ENCODE measurements around the gene SLC24A3. TPM values are rescaled to one million over a fixed set of nuclear protein-coding genes. Genes with fewer than 3 reads are reported as not detected.

The SLC24A3 gene
- total RNA-seq, 1 donor from 2014 or later: not detected

- intact Hi-C loops (cut with micrococcal nuclease): no loop called here
These were observed 485.0 kb downstream of the SLC24A3 start for GRCh38 chr20:19697415-19697814.

GRCh38 chr20:19699180-19699971, 486.9 kb downstream of the SLC24A3 start:
- intact Hi-C loops (cut with micrococcal nuclease): no loop called here

GRCh38 chr20:19701429-19701828, 489.0 kb downstream of the SLC24A3 start:
- intact Hi-C loops (cut with micrococcal nuclease): no loop called here

DNA sequence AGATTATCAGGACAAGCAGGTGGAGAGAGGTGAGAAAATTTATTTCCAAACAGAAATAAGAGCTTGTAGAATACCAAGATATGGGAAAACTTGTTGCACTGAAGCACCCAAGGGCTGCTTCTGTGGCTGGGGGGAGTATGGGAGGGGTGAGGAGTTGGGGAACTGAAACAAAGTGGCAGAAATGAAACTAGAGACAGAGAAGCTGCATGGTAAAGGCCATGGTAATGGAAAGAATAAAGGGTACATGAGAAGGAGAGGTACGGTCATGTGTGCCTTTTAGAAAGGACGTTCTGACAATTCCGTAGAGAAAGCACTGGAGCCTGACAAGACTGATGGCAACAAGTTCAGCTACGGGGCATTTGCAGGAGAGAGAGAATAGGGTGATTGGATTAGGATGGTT, 494.0 kb downstream of the SLC24A3 start:
- intact Hi-C loops (cut with micrococcal nuclease): no loop called here

DNA sequence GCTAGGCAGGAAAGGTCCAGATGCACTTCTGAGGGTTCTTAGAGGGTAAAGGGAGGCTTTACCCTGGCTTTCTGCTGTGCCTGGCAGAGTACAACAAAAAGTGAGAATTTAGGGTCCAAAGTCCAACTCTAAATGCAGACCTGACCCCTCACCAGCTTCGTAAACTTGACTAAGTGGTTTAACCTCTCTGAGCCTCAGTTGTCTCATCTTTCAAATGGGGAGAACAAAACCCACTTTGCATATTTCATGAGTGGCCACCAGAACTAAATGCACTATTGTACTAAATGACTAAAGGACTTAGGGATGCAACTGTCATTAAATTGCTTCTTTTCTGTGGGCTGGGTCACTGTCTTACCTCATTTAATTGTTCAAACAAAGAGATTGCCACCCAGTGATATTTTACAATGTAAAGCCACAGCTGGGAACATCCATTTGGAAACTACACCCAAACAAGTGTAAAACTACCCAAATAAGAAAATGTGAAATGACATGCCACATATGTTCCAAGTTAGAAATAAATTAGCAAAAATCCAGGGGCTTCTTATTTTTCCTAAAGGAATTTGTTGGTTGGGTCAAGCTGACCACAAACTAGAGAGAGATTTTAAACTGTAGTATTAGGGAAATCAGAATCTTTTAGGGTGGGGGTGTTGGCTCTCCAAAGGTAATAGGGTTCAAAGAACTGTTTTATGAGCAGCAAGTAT, 497.3 kb downstream of the SLC24A3 start:
- intact Hi-C loops (cut with micrococcal nuclease): no loop called here

- intact Hi-C loops (cut with micrococcal nuclease): no loop called here
These were observed 498.1 kb downstream of the SLC24A3 start for GRCh38 chr20:19710336-19711120.

- intact Hi-C loops (cut with micrococcal nuclease): no loop called here
These were observed 498.7 kb downstream of the SLC24A3 start for GRCh38 chr20:19711126-19711525.

DNA sequence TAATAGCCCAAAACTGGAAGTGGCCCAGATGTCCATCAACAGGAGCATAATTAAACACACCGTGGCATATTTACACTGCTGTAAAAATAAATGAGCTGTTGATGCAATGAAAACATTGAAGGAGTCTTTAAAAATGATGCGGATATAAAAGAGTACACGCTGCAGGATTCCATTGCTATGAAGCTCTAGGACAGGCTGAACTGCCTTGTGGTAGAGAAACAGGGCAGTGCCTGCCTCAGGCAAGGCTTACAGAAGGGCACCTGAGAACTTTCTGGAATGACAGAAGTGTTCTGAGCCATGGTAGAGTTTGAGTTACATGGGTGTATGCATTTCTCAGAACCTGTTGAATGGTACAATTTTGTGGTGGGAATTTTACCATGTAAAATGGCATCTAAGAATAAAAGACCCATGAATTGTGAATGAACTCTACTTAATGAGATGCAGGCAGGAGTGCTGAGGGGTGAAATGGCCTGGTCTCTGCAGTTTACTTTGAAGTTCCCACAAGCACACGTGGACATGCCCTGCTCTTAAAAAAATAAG, 500.3 kb downstream of the SLC24A3 start:
- intact Hi-C loops (cut with micrococcal nuclease): no loop called here

DNA sequence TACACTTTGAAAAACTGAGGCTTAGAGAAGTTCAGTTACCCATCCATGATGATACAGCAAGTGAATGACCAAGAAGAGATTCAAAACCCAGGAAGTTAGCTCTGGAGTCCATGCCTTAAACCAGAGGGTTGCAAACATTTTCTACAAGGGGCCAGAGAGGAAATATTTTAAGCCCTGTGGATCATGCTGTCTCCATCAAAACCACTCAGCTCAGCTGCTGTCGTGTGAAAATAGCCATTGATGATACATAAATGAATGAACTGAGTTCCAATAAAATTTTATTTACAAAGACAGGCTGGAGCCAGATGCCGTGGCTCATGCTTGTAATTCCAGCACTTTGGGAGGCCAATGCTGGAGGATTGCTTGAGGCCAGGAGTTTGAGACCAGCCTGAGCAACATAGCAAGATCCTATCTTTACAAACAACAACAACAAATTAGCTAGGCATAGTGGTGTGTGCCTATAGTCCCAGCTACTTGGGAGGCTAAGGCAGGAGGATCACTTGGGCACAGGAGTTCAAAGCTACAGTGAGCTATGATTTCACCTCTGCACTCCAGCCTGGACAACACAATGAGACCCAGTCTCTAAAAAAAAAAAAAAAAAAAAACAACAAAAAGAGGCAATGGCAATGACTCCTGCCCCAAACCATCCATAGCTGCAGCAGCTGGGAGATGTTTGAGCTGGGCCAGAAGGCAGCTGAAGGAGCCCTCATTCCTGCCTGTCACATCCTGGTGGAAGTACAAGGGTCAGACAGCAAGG, 501.6 kb downstream of the SLC24A3 start:
- intact Hi-C loops (cut with micrococcal nuclease): no loop called here

GRCh38 chr20:19714579-19714840, 502.1 kb downstream of the SLC24A3 start:
- intact Hi-C loops (cut with micrococcal nuclease): no loop called here

DNA sequence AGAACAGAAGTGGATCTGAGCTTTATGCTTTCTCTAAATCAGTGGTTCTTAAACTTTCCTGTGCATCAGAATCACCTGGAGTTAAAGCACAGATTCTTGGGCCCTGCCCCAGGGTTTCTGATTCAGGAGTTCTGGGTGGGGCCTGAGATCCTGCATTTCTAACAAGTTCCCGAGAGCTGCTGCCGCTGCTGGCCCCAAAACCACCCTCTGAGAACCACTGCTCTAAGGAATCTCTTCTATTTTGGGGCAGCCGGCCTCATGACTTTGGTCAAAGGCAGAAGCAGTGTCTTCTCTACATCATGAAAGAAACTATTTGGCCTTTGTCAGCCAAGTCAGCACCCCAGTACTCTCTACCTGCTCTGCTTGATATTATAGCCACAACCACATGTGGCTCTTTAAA, 503.5 kb downstream of the SLC24A3 start:
- intact Hi-C loops (cut with micrococcal nuclease): no loop called here

DNA sequence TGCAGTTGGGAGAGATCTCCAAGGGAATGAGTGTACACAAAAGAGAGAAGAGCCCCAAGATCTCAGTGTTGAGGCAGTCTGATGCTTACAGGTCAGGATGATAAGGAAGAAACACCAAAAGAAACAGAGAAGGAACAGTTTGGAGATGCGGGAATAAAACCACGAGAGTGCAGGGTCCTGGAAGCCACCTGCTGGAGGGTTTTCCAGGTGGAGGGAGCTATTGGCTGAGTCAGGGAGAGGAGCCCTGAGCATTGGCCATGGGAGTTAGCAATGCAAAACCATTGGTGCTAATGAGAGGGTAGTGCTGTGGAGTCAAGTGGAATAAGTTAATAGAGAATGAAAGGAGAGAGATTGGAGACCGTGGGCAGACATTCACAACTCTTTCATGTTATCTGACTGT, 506.4 kb downstream of the SLC24A3 start:
- intact Hi-C loops (cut with micrococcal nuclease): no loop called here

DNA sequence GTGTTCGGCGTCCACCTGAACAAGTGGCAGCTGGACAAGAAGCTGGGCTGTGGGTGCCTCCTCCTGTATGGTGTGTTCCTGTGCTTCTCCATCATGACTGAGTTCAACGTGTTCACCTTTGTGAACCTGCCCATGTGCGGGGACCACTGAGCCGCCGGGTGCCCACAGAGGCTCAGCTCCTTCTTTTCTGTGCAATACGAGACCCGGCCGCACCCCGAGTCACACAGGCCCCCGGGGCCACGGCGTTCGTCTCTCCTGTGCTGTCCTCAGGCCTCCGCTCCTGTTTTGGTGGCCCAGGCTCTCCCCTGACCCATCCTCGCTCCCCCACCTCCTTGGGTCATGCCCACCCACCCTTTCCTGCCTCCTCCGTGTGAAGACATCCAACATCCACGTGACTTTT, 508.5 kb downstream of the SLC24A3 start:
- intact Hi-C loops (cut with micrococcal nuclease): no loop called here

- intact Hi-C loops (cut with micrococcal nuclease): no loop called here
These were observed 510.6 kb downstream of the SLC24A3 start for GRCh38 chr20:19723051-19723450.

GRCh38 chr20:19723813-19724430, 511.5 kb downstream of the SLC24A3 start:
- intact Hi-C loops (cut with micrococcal nuclease): no loop called here

- intact Hi-C loops (cut with micrococcal nuclease): no loop called here
These were observed 512.9 kb downstream of the SLC24A3 start for GRCh38 chr20:19725373-19725772.

DNA sequence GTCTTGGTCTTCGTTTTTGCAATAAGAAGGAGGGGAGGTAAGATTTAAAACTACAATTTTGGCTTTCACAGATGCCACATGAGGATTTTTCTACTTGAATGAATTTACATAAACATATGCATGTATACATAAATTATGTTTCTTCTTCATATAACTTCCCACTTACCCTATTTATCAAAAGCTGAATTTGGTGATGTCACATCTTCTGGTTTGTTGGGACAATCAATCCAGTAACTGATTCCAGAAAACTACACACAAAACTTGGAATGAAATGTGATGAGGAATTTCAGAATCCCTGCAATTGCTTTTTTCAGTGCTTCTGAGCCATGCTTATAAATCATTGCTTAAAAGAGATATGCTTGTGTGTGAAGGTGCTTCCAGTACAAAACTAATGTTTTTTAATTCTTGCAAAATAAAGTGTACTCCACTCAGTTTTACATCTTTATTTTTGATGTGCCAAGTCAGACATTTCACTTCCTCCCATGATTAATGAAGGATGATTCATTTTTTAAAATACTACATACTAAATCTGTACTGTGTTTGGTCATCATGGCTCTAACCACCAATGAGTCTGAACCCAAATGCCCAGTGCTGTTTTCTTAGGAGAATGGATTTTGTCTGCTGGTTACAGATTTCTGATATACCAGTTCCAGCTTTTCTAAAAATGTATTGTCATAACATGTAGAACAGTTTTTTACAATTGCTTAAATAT, 513.5 kb downstream of the SLC24A3 start:
- intact Hi-C loops (cut with micrococcal nuclease): no loop called here

DNA sequence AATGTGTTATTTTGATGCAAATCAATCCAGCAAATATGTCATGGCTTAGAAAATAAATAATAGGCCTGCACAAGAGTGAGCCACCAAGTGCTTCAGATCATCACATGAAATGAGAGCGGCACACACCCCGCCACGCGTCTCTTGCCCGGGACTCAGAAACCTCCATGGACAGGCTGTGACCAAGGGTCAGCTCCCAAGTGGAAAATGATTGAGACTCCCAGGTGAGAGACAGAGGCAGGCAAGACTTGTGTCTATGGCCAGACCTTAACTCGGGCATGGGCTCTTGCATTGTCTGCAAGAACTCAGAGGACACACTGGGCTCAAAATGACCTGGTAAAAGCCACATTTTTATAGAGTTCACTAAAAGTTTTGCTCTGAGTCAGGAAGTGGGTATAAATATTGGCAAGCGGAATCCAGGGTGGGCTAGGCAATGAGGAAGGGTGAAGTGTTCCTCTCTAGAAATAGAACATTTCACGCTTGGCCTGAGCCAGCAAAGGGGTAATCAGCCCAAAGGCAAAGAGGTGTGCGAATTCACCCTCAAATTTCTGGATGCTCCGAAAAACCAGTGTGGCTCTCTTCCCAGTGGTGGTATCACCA, 514.9 kb downstream of the SLC24A3 start:
- intact Hi-C loops (cut with micrococcal nuclease): no loop called here

DNA sequence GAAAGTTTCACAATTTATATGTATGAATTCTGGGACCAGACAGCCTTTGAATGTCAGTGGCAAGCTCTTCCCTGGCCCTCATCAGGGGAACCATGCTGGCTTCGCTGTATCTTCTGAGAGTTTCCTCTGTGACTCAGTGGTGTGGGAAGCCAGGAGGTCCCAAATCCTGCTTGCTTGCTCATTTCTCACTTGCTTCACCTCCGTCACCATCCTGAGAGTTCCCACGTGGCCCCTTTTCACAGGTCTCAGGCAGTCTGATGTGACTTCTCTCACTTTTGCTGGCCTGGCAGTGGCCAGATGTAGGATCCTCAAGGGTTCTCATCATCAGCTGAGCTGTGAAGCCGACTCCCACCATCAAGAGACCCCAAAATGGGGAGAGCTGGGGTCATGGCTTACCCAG, 517.2 kb downstream of the SLC24A3 start:
- intact Hi-C loops (cut with micrococcal nuclease): no loop called here

- intact Hi-C loops (cut with micrococcal nuclease): no loop called here
These were observed 518.3 kb downstream of the SLC24A3 start for GRCh38 chr20:19730706-19731105.

Measured in T-helper 1 cell treated with Interleukin-12 subunit alpha and Interleukin-12 subunit beta and Interleukin-4 antibody, amounts not matched to agents 30 ng/mL and 1 ng/mL, for 36 hours (primary cell).